Measurements from ENCODE around the gene SPATA31D1. TPM values are rescaled to one million over a fixed set of nuclear protein-coding genes. Genes with fewer than 3 reads are reported as not detected.

Gene SPATA31D1
- total RNA-seq, 2 donors from 2014 or later = not detected

- H3K9me3 ChIP-seq (ENCODE audit: control insufficient read depth, low read length) = no peaks in the 10 kb centered on the region
- no peaks in the 10 kb centered on the region for H3K36me3 Mint-ChIP-seq (ENCODE audit: low read depth)
- H3K27me3 Mint-ChIP-seq (ENCODE audit: insufficient read depth) = peaks cover 70% of the 10 kb centered on the region
- H3K4me1 ChIP-seq (ENCODE audit: control insufficient read depth, insufficient read depth, low read length) = no peaks in the 10 kb centered on the region
- H3K27ac Mint-ChIP-seq = no peak overlapping the region
- peaks cover 12% of the 10 kb centered on the region for H3K4me1 Mint-ChIP-seq
- no peak overlapping the region for H3K4me3 ChIP-seq (ENCODE audit: low read length)
- no peaks in the 10 kb centered on the region for H3K27me3 ChIP-seq (ENCODE audit: control insufficient read depth, insufficient read depth, low read length, poor library complexity, severe bottlenecking)
- no peak for DNase-seq
- TF ChIP-seq, protein P1, sequence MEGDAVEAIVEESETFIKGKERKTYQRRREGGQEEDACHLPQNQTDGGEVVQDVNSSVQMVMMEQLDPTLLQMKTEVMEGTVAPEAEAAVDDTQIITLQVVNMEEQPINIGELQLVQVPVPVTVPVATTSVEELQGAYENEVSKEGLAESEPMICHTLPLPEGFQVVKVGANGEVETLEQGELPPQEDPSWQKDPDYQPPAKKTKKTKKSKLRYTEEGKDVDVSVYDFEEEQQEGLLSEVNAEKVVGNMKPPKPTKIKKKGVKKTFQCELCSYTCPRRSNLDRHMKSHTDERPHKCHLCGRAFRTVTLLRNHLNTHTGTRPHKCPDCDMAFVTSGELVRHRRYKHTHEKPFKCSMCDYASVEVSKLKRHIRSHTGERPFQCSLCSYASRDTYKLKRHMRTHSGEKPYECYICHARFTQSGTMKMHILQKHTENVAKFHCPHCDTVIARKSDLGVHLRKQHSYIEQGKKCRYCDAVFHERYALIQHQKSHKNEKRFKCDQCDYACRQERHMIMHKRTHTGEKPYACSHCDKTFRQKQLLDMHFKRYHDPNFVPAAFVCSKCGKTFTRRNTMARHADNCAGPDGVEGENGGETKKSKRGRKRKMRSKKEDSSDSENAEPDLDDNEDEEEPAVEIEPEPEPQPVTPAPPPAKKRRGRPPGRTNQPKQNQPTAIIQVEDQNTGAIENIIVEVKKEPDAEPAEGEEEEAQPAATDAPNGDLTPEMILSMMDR (conservative IDR thresholded peaks at IDR 0.05) = no peak
- H3K27ac ChIP-seq (ENCODE audit: low read depth, low read length) = no peak overlapping the region
- peaks cover under 1% of the 10 kb centered on the region for H3K9me3 Mint-ChIP-seq
- H3K9ac ChIP-seq (ENCODE audit: extremely low read depth, low read length, poor library complexity, severe bottlenecking) = no peak overlapping the region
- no peak overlapping the region for H3K4me3 Mint-ChIP-seq
- no peaks in the 10 kb centered on the region for H3K36me3 ChIP-seq (ENCODE audit: control insufficient read depth, insufficient read depth, low read length)
Observed at GRCh38 chr9:82020331-82020730, 31.8 kb downstream of the SPATA31D1 start.

DNA sequence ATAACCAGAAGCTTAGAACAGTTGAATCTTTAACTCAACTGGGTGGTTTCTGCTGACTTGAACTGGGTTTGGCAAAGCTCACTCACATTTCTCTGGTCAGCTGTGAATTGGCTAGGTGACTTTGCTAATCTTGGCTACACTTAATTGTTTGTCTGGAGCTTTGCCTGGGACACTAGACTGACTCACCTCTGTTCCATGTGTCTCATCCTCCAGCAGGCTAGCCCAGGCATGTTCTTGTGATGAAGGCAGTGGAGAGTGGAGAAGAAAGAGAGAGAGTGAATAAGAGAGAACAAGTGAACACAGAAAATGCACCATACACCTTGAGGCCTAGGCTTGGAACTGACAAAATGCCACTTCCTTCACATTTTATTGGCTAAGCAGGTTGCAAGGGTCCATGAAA is 32.6 kb downstream of the SPATA31D1 start:
- Histone ChIP-seq H3K36me3 (ENCODE audit: control insufficient read depth, insufficient read depth, low read length) (no peaks in the 10 kb centered on the region), H3K4me3 (ENCODE audit: low read length) (no peak overlapping the region), H3K9ac (ENCODE audit: extremely low read depth, low read length, poor library complexity, severe bottlenecking) (no peak overlapping the region), H3K27me3 (ENCODE audit: control insufficient read depth, insufficient read depth, low read length, poor library complexity, severe bottlenecking) (no peaks in the 10 kb centered on the region), H3K27ac (ENCODE audit: low read depth, low read length) (no peak overlapping the region), H3K4me1 (ENCODE audit: control insufficient read depth, insufficient read depth, low read length) (no peaks in the 10 kb centered on the region), H3K9me3 (ENCODE audit: control insufficient read depth, low read length) (no peaks in the 10 kb centered on the region)
- TF ChIP-seq, protein P1 (conservative IDR thresholded peaks at IDR 0.05) = no peak
- Mint-ChIP-seq H3K9me3 (no peaks in the 10 kb centered on the region), H3K4me1 (peaks cover 12% of the 10 kb centered on the region), H3K27ac (no peak overlapping the region), H3K36me3 (ENCODE audit: low read depth) (no peaks in the 10 kb centered on the region), H3K4me3 (no peak overlapping the region), H3K27me3 (ENCODE audit: insufficient read depth) (peaks cover 70% of the 10 kb centered on the region)
- DNase-seq = no peak

DNA sequence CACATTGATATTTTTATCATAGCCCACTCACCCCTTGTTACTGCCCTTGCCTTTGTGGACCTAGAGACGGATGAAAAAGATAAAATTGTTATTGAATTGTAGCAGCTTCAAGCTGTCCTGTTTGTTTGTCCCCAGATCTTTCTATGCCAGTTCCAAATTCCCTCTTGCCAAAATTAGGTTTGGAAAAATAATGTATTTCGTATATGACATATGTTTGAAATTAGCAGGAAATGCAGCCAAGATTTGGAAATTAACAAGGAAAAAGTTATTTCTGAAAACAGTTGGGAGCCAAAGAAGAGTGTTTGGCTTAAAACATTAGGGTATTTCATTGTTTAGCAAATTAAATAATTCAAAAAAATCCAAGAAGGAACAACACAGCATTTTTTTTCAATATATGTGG is 33.5 kb downstream of the SPATA31D1 start:
- TF ChIP-seq, protein P1 (conservative IDR thresholded peaks at IDR 0.05) = no peak
- Mint-ChIP-seq H3K36me3 (ENCODE audit: low read depth) (no peaks in the 10 kb centered on the region), H3K27ac (no peak overlapping the region), H3K27me3 (ENCODE audit: insufficient read depth) (peaks cover 70% of the 10 kb centered on the region), H3K4me1 (peaks cover 12% of the 10 kb centered on the region), H3K4me3 (no peak overlapping the region), H3K9me3 (no peaks in the 10 kb centered on the region)
- no peaks in the 10 kb centered on the region for H3K4me1 ChIP-seq (ENCODE audit: control insufficient read depth, insufficient read depth, low read length)
- no peak for DNase-seq
- no peak overlapping the region for H3K9ac ChIP-seq (ENCODE audit: extremely low read depth, low read length, poor library complexity, severe bottlenecking)
- H3K36me3 ChIP-seq (ENCODE audit: control insufficient read depth, insufficient read depth, low read length) = no peaks in the 10 kb centered on the region
- no peaks in the 10 kb centered on the region for H3K9me3 ChIP-seq (ENCODE audit: control insufficient read depth, low read length)
- H3K27ac ChIP-seq (ENCODE audit: low read depth, low read length) = no peak overlapping the region
- 71 to 90% methylated on average over 1 to 2 of the region's 2 CpGs for WGBS, 2 experiments (ENCODE audit: insufficient coverage in 1 of 2, insufficient read length in 1 of 2)
- no peaks in the 10 kb centered on the region for H3K27me3 ChIP-seq (ENCODE audit: control insufficient read depth, insufficient read depth, low read length, poor library complexity, severe bottlenecking)
- H3K4me3 ChIP-seq (ENCODE audit: low read length) = no peak overlapping the region
